ENCODE data around the gene ELAPOR2.
"Not testable (repeated sequence)": the region's sequence is repeated elsewhere in the genome, so short reads cannot be mapped to it uniquely, and the experiment has no call there.

ELAPOR2 gene

GRCh38 chr7:87059525-87060287 is at the start of gene ELAPOR2:
TSS of gene ELAPOR2 (minus strand) at chr7:87059654. CDS start at chr7:87059513, 141 bp downstream.
- peak; percentile 29 for DNase-seq

GRCh38 chr7:87107949-87108776 is 48.7 kb upstream of the ELAPOR2 start:
- no peak for DNase-seq

GRCh38 chr7:87106974-87107612 is 47.6 kb upstream of the ELAPOR2 start:
- no peak for DNase-seq

- no peak for DNase-seq
Measured at GRCh38 chr7:87105401-87105800, 45.9 kb upstream of the ELAPOR2 start.

- no peak for DNase-seq
Measured at GRCh38 chr7:87100326-87100725, 40.9 kb upstream of the ELAPOR2 start.

- not testable (repeated sequence) for DNase-seq
Measured at GRCh38 chr7:87097375-87097774, 37.9 kb upstream of the ELAPOR2 start.

GRCh38 chr7:87094322-87094721 is 34.9 kb upstream of the ELAPOR2 start:
- DNase-seq: no peak

GRCh38 chr7:87092568-87093091 is 33.2 kb upstream of the ELAPOR2 start:
- DNase-seq: no peak

- no peak for DNase-seq
Measured at GRCh38 chr7:87091487-87092066, 32.1 kb upstream of the ELAPOR2 start.

GRCh38 chr7:87083865-87084519 is 24.5 kb upstream of the ELAPOR2 start:
- no peak for DNase-seq

- no peak for DNase-seq
Measured at GRCh38 chr7:87082675-87083074, 23.2 kb upstream of the ELAPOR2 start.

- no peak for DNase-seq
Measured at GRCh38 chr7:87075671-87076404, 16.4 kb upstream of the ELAPOR2 start.

GRCh38 chr7:87067788-87068187 is 8.3 kb upstream of the ELAPOR2 start:
- no peak for DNase-seq

GRCh38 chr7:87060288-87060537 is 759 bp upstream of the ELAPOR2 start:
- no peak for DNase-seq

GRCh38 chr7:87058744-87059524 is 520 bp downstream of the ELAPOR2 start:
- no peak for DNase-seq

GRCh38 chr7:87057210-87057609 is 2.2 kb downstream of the ELAPOR2 start:
- DNase-seq: no peak

GRCh38 chr7:87056346-87056745 is 3.1 kb downstream of the ELAPOR2 start:
- no peak for DNase-seq

- DNase-seq: no peak
Measured at GRCh38 chr7:87048839-87049238, 10.6 kb downstream of the ELAPOR2 start.

GRCh38 chr7:87046456-87046855 is 13.0 kb downstream of the ELAPOR2 start:
- no peak for DNase-seq

- not testable (repeated sequence) for DNase-seq
Measured at GRCh38 chr7:87044713-87045112, 14.7 kb downstream of the ELAPOR2 start.

- not testable (repeated sequence) for DNase-seq
Measured at GRCh38 chr7:87041586-87041985, 17.9 kb downstream of the ELAPOR2 start.

All from fibroblast of upper back skin (primary cell).